ENCODE data around the gene SLK.
A peak's percentile ranks its signal among the peaks of the same experiment; 100 is the strongest.

The SLK gene

GRCh38 chr10:103998805-103999204, 31.9 kb downstream of the SLK start:
- H3K27me3 Mint-ChIP-seq: no peaks in the 10 kb centered on the region
- H3K4me3 Mint-ChIP-seq: no peak overlapping the region
- peaks cover 34% of the 10 kb centered on the region for H3K36me3 Mint-ChIP-seq
- H3K4me1 Mint-ChIP-seq: peaks cover 13% of the 10 kb centered on the region
- no peak overlapping the region for H3K27ac Mint-ChIP-seq
- no peaks in the 10 kb centered on the region for H3K9me3 Mint-ChIP-seq

- Mint-ChIP-seq H3K36me3 (peaks cover 20% of the 10 kb centered on the region), H3K27ac (no peak overlapping the region), H3K4me3 (no peak overlapping the region), H3K9me3 (no peaks in the 10 kb centered on the region), H3K4me1 (no peaks in the 10 kb centered on the region), H3K27me3 (no peaks in the 10 kb centered on the region)
Measured at GRCh38 chr10:104002911-104003310, 36.0 kb downstream of the SLK start.

GRCh38 chr10:104005172-104005863, 38.4 kb downstream of the SLK start:
- peaks cover 18% of the 10 kb centered on the region for H3K36me3 Mint-ChIP-seq
- H3K4me1 Mint-ChIP-seq: no peaks in the 10 kb centered on the region
- H3K27me3 Mint-ChIP-seq: no peaks in the 10 kb centered on the region
- H3K4me3 Mint-ChIP-seq: no peak overlapping the region
- H3K9me3 Mint-ChIP-seq: no peaks in the 10 kb centered on the region
- no peak overlapping the region for H3K27ac Mint-ChIP-seq

- H3K9me3 Mint-ChIP-seq: no peaks in the 10 kb centered on the region
Measured at GRCh38 chr10:104011904-104012303, 45.0 kb downstream of the SLK start.

GRCh38 chr10:104013489-104013888, 46.5 kb downstream of the SLK start:
- Mint-ChIP-seq H3K9me3 (no peaks in the 10 kb centered on the region), H3K4me1 (peaks cover 4% of the 10 kb centered on the region), H3K27me3 (no peaks in the 10 kb centered on the region), H3K4me3 (no peak overlapping the region), H3K36me3 (peaks cover 5% of the 10 kb centered on the region), H3K27ac (no peak overlapping the region)

More at GRCh38 chr10:104011904-104012303, 45.0 kb downstream of the SLK start:
- no peak overlapping the region for H3K27ac Mint-ChIP-seq
- peaks cover 4% of the 10 kb centered on the region for H3K4me1 Mint-ChIP-seq
- peaks cover 4% of the 10 kb centered on the region for H3K36me3 Mint-ChIP-seq
- H3K27me3 Mint-ChIP-seq: no peaks in the 10 kb centered on the region
- no peak overlapping the region for H3K4me3 Mint-ChIP-seq

- Mint-ChIP-seq H3K36me3 (peaks cover 6% of the 10 kb centered on the region), H3K27me3 (no peaks in the 10 kb centered on the region), H3K27ac (no peak overlapping the region), H3K4me3 (no peak overlapping the region), H3K4me1 (peaks cover 4% of the 10 kb centered on the region), H3K9me3 (no peaks in the 10 kb centered on the region)
Measured at GRCh38 chr10:104014176-104014575, 47.2 kb downstream of the SLK start.

GRCh38 chr10:104016661-104017060, 49.7 kb downstream of the SLK start:
- Mint-ChIP-seq H3K4me3 (no peak overlapping the region), H3K4me1 (peaks cover 8% of the 10 kb centered on the region), H3K27ac (no peak overlapping the region), H3K27me3 (no peaks in the 10 kb centered on the region), H3K9me3 (no peaks in the 10 kb centered on the region), H3K36me3 (peaks cover 17% of the 10 kb centered on the region)

- peaks cover 9% of the 10 kb centered on the region for H3K4me1 Mint-ChIP-seq
- H3K27ac Mint-ChIP-seq: no peak overlapping the region
- H3K36me3 Mint-ChIP-seq: peaks cover 25% of the 10 kb centered on the region
- no peak overlapping the region for H3K4me3 Mint-ChIP-seq
- H3K27me3 Mint-ChIP-seq: no peaks in the 10 kb centered on the region
- no peaks in the 10 kb centered on the region for H3K9me3 Mint-ChIP-seq
Measured at GRCh38 chr10:104018471-104018870, 51.5 kb downstream of the SLK start.

GRCh38 chr10:104020020-104020419, 53.1 kb downstream of the SLK start:
- Mint-ChIP-seq H3K27me3 (no peaks in the 10 kb centered on the region), H3K36me3 (peaks cover 35% of the 10 kb centered on the region), H3K27ac (no peak overlapping the region), H3K4me3 (no peak overlapping the region), H3K9me3 (no peaks in the 10 kb centered on the region), H3K4me1 (peaks cover 5% of the 10 kb centered on the region)

GRCh38 chr10:104021246-104021645, 54.3 kb downstream of the SLK start:
- Mint-ChIP-seq H3K9me3 (no peaks in the 10 kb centered on the region), H3K27ac (peak overlapping the region; percentile 5), H3K36me3 (peaks cover 35% of the 10 kb centered on the region), H3K27me3 (no peaks in the 10 kb centered on the region), H3K4me3 (no peak overlapping the region), H3K4me1 (peaks cover 5% of the 10 kb centered on the region)

- H3K27ac Mint-ChIP-seq: peak overlapping the region; percentile 60
- H3K9me3 Mint-ChIP-seq: no peaks in the 10 kb centered on the region
- peaks cover 5% of the 10 kb centered on the region for H3K4me1 Mint-ChIP-seq
- H3K27me3 Mint-ChIP-seq: no peaks in the 10 kb centered on the region
- H3K36me3 Mint-ChIP-seq: peaks cover 35% of the 10 kb centered on the region
- no peak overlapping the region for H3K4me3 Mint-ChIP-seq
Measured at GRCh38 chr10:104022026-104022425, 55.1 kb downstream of the SLK start.

GRCh38 chr10:104025524-104025923, 58.6 kb downstream of the SLK start:
- no peaks in the 10 kb centered on the region for H3K27me3 Mint-ChIP-seq
- H3K36me3 Mint-ChIP-seq: peaks cover 27% of the 10 kb centered on the region
- no peaks in the 10 kb centered on the region for H3K9me3 Mint-ChIP-seq
- no peak overlapping the region for H3K4me3 Mint-ChIP-seq
- H3K4me1 Mint-ChIP-seq: peaks cover 10% of the 10 kb centered on the region
- H3K27ac Mint-ChIP-seq: no peak overlapping the region

- Mint-ChIP-seq H3K9me3 (no peaks in the 10 kb centered on the region), H3K4me3 (no peak overlapping the region), H3K27ac (no peak overlapping the region), H3K36me3 (peaks cover 21% of the 10 kb centered on the region), H3K4me1 (peaks cover 5% of the 10 kb centered on the region), H3K27me3 (no peaks in the 10 kb centered on the region)
Measured at GRCh38 chr10:104026762-104027161, 59.8 kb downstream of the SLK start.

GRCh38 chr10:104028146-104028545, 61.2 kb downstream of the SLK start:
- Mint-ChIP-seq H3K27me3 (no peaks in the 10 kb centered on the region), H3K27ac (no peak overlapping the region), H3K36me3 (peaks cover 14% of the 10 kb centered on the region), H3K4me1 (peaks cover 4% of the 10 kb centered on the region), H3K4me3 (no peak overlapping the region), H3K9me3 (no peaks in the 10 kb centered on the region)

GRCh38 chr10:104028823-104029520, 62.0 kb downstream of the SLK start:
- Mint-ChIP-seq H3K4me3 (no peak overlapping the region), H3K4me1 (peaks cover 4% of the 10 kb centered on the region), H3K27ac (no peak overlapping the region), H3K9me3 (no peaks in the 10 kb centered on the region), H3K27me3 (no peaks in the 10 kb centered on the region), H3K36me3 (peaks cover 10% of the 10 kb centered on the region)

GRCh38 chr10:104029521-104029860, 62.6 kb downstream of the SLK start:
- Mint-ChIP-seq H3K4me3 (no peak overlapping the region), H3K27ac (no peak overlapping the region), H3K27me3 (no peaks in the 10 kb centered on the region), H3K9me3 (no peaks in the 10 kb centered on the region), H3K36me3 (peaks cover 7% of the 10 kb centered on the region), H3K4me1 (peaks cover 4% of the 10 kb centered on the region)

All from activated naive CD4-positive, alpha-beta T cell treated with anti-CD3 and anti-CD28 coated beads, Interleukin-2, amount 50 U/mL, for 24 hours (primary cell).